ENCODE results near the gene VDR. TPM values are rescaled to one million over a fixed set of nuclear protein-coding genes. Genes with fewer than 3 reads are reported as not detected.

Gene VDR
- total and polyA plus RNA-seq, 2 experiments from 2014 or later, result not detected

GRCh38 chr12:47801904-47802246 lies 102.9 kb downstream of the VDR start:
- Histone ChIP-seq H3K4me3 (no peak overlapping the region), H3K27me3 (no peaks in the 10 kb centered on the region), H3K27ac (no peak overlapping the region), H3K4me1 (ENCODE audit: low read depth) (peaks cover 19% of the 10 kb centered on the region), H3K9me3 (ENCODE audit: low read depth) (no peaks in the 10 kb centered on the region), H3K36me3 (peaks cover 4% of the 10 kb centered on the region)
- no peak for TF ChIP-seq CTCF (IDR thresholded peaks at IDR 0.05; ENCODE audit: low read depth, low read length)
- no peak for DNase-seq (ENCODE audit: low read depth in 1 of 2, low spot score in 1 of 2)

- no peak for DNase-seq (ENCODE audit: low read depth in 1 of 2, low spot score in 1 of 2)
- peaks cover 8% of the 10 kb centered on the region for H3K36me3 ChIP-seq
Observed at GRCh38 chr12:47801170-47801903, 103.5 kb downstream of the VDR start.

GRCh38 chr12:47800582-47800981 lies 104.2 kb downstream of the VDR start:
- no peak for DNase-seq (ENCODE audit: low read depth in 1 of 2, low spot score in 1 of 2)
- TF ChIP-seq CTCF (IDR thresholded peaks at IDR 0.05; ENCODE audit: low read depth, low read length), result no peak
- H3K36me3 ChIP-seq, result peaks cover 10% of the 10 kb centered on the region
- H3K9me3 ChIP-seq (ENCODE audit: low read depth), result no peaks in the 10 kb centered on the region
- no peaks in the 10 kb centered on the region for H3K27me3 ChIP-seq
- H3K4me1 ChIP-seq (ENCODE audit: low read depth), result peaks cover 15% of the 10 kb centered on the region
- no peak overlapping the region for H3K4me3 ChIP-seq
- no peak overlapping the region for H3K27ac ChIP-seq

More at GRCh38 chr12:47801170-47801903, 103.5 kb downstream of the VDR start:
- Histone ChIP-seq H3K4me3 (no peak overlapping the region), H3K4me1 (ENCODE audit: low read depth) (peaks cover 18% of the 10 kb centered on the region), H3K9me3 (ENCODE audit: low read depth) (no peaks in the 10 kb centered on the region), H3K27me3 (no peaks in the 10 kb centered on the region), H3K27ac (peak overlapping the region; percentile 12)
- TF ChIP-seq CTCF (IDR thresholded peaks at IDR 0.05; ENCODE audit: low read depth, low read length), result peak; percentile 23

GRCh38 chr12:47799357-47799955 lies 105.3 kb downstream of the VDR start:
- H3K27ac ChIP-seq, result no peak overlapping the region
- TF ChIP-seq CTCF (IDR thresholded peaks at IDR 0.05; ENCODE audit: low read depth, low read length), result no peak
- peak in 1 of 2 donors; percentile 60 for DNase-seq (ENCODE audit: low read depth in 1 of 2, low spot score in 1 of 2)

GRCh38 chr12:47798382-47798948 lies 106.3 kb downstream of the VDR start:
- H3K27me3 ChIP-seq, result no peaks in the 10 kb centered on the region
- no peaks in the 10 kb centered on the region for H3K9me3 ChIP-seq (ENCODE audit: low read depth)
- no peak overlapping the region for H3K27ac ChIP-seq
- peaks cover 8% of the 10 kb centered on the region for H3K4me1 ChIP-seq (ENCODE audit: low read depth)
- DNase-seq (ENCODE audit: low read depth in 1 of 2, low spot score in 1 of 2), result no peak
- no peak for TF ChIP-seq CTCF (IDR thresholded peaks at IDR 0.05; ENCODE audit: low read depth, low read length)
- H3K4me3 ChIP-seq, result no peak overlapping the region
- H3K36me3 ChIP-seq, result peaks cover 29% of the 10 kb centered on the region

More at GRCh38 chr12:47799357-47799955, 105.3 kb downstream of the VDR start:
- Histone ChIP-seq H3K27me3 (no peaks in the 10 kb centered on the region), H3K4me1 (ENCODE audit: low read depth) (peaks cover 12% of the 10 kb centered on the region), H3K9me3 (ENCODE audit: low read depth) (no peaks in the 10 kb centered on the region), H3K36me3 (peaks cover 19% of the 10 kb centered on the region), H3K4me3 (no peak overlapping the region)
